Measurements from ENCODE around the gene CFAP299.
"Not testable (repeated sequence)": the region's sequence is repeated elsewhere in the genome, so short reads cannot be mapped to it uniquely, and the experiment has no call there.

The CFAP299 gene

DNA sequence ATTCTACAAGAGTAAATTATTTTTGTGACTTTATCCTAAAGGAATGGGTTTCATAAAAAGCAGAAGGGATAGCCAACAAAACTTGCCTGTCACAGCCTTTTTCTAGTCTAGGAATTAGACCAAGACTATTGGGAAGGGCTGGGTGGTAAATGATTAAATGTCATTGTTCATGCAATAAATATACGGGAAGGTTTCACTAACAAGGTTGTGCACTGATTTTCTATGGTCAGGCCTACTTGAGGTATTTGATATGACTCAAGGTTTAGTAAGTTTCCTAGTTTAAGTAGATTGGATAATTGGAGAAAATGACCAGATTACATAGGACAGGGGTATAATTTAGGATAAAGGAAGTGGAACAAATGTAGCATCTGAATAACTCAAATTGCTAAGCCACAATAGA, 445.9 kb downstream of the CFAP299 start:
- no peak overlapping the region for H3K27ac ChIP-seq
- TF ChIP-seq ZFX (IDR thresholded peaks at IDR 0.05; ENCODE audit: borderline replicate concordance): no peak
- TF ChIP-seq, protein P1, sequence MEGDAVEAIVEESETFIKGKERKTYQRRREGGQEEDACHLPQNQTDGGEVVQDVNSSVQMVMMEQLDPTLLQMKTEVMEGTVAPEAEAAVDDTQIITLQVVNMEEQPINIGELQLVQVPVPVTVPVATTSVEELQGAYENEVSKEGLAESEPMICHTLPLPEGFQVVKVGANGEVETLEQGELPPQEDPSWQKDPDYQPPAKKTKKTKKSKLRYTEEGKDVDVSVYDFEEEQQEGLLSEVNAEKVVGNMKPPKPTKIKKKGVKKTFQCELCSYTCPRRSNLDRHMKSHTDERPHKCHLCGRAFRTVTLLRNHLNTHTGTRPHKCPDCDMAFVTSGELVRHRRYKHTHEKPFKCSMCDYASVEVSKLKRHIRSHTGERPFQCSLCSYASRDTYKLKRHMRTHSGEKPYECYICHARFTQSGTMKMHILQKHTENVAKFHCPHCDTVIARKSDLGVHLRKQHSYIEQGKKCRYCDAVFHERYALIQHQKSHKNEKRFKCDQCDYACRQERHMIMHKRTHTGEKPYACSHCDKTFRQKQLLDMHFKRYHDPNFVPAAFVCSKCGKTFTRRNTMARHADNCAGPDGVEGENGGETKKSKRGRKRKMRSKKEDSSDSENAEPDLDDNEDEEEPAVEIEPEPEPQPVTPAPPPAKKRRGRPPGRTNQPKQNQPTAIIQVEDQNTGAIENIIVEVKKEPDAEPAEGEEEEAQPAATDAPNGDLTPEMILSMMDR (IDR thresholded peaks at IDR 0.05): no peak

DNA sequence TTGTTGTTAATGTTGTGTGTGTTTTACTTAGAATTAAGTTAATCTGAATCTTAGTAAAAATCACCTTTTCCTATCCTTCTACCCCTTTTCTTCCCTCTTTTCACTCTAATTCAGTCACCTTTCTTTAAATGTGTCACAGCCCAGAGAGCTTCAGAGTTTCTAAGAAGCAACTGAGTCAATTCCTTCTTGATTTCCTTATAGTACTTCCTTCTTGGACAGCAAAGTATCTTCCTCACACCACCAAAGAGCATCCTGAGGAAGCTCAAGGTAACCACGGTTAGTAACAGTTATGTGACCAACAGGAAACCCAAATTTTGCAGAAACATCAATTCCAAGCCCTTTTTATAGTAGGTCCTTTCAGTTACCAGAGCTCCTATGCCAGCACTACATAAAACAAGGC, 451.8 kb downstream of the CFAP299 start:
- TF ChIP-seq ZFX (IDR thresholded peaks at IDR 0.05; ENCODE audit: borderline replicate concordance): no peak
- TF ChIP-seq, protein P1 (IDR thresholded peaks at IDR 0.05): no peak
- no peak overlapping the region for H3K27ac ChIP-seq

DNA sequence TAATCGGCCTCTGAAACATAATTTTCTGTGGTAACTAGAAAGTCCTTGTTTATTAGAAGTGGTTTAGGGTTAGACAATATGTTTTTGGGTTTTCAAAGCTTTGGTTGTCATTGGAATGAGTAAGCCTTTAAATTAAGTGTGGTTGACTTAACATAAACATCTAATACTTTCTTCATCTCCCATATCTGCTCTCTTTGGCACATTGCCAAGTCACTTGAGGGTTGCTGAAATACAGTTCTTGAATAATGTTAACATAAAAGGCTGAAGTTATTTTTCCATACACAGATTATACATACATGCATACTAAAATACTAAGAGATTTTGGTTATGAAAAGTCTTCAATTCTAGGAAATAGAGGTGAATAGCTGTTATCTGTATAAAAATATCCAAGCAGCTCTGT, 453.3 kb downstream of the CFAP299 start:
- TF ChIP-seq ZFX (IDR thresholded peaks at IDR 0.05; ENCODE audit: borderline replicate concordance): no peak
- TF ChIP-seq, protein P1 (IDR thresholded peaks at IDR 0.05): no peak
- H3K27ac ChIP-seq: no peak overlapping the region

DNA sequence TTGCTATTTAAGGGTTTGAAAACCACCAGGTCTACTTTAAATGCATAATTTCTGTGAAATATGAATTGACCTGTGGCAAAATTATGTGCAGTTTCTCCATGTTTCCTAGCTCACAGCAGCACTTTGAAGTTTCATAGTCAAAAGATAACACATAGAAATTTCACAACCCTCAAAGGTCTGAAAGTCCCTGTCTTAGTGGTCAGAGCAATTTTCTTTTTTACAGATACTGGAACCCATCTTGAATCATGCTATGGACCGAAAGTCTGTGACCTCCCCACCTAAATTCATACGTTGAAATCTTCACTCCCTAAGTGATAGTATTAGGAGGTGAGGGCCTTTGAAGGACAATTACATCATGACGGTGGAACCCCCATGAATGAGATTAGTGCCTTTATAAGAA, 454.6 kb downstream of the CFAP299 start:
- H3K27ac ChIP-seq: no peak overlapping the region
- TF ChIP-seq, protein P1 (IDR thresholded peaks at IDR 0.05): no peak
- TF ChIP-seq ZFX (IDR thresholded peaks at IDR 0.05; ENCODE audit: borderline replicate concordance): no peak

DNA sequence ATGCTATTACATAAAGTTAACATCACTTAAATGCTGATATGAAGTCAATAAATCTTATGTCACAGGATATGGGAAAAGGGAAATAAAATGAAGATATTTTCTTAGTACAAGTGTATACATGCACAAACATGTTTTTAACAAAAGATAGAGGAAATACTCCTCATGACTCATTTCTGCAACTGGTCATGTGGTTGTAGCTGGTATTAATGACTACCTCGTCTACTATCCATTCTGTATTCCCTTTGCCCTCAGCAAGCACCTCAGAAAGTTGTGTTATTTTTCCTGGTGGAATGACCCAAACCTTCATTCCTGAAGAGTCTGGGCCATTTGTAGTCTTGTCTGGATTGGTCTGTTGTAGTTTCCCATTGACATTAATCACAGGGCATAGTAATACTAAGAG, 458.1 kb downstream of the CFAP299 start:
- H3K27ac ChIP-seq: not testable (repeated sequence)

DNA sequence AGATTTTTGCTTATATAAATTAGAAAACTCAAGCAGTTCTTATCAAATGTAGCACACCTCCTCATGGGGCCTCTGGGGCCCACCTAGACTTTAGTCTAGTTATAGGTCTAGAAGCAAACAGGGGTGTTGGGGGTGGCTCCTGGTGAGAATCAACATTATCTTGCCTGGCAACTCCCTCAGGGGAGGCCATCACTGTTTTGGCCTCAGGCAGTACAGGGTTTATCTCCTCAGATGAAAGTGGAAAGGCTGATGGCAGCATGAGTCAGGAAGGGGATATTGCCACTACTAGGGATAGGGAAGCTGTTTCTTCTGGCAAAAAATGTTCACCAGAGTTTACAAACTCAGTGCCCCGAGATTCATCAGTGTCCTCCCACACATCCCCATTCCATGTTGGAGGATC, 462.6 kb downstream of the CFAP299 start:
- H3K27ac ChIP-seq: no peak overlapping the region

DNA sequence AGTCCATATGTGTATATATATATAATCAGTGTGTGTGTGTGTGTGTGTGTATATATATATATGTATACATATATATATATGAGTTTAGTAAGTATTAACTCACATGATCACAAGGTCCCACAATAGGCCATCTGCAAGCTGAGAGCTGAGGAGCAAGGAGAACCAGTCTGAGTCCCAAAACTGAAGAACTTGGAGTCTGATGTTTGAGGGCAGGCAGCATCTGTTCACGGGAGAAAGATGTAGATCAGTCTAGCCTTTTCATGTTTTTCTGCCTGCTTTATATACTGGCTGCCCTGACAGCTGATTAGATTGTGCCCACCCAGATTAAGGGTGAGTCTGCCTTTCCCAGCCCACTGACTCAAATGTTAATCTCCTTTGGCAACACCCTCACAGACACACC, 465.2 kb downstream of the CFAP299 start:
- H3K27ac ChIP-seq: not testable (repeated sequence)

More for the DNA sequence above, 462.6 kb downstream of the CFAP299 start:
- TF ChIP-seq, protein P1 (IDR thresholded peaks at IDR 0.05): no peak
- TF ChIP-seq ZFX (IDR thresholded peaks at IDR 0.05; ENCODE audit: borderline replicate concordance): no peak

DNA sequence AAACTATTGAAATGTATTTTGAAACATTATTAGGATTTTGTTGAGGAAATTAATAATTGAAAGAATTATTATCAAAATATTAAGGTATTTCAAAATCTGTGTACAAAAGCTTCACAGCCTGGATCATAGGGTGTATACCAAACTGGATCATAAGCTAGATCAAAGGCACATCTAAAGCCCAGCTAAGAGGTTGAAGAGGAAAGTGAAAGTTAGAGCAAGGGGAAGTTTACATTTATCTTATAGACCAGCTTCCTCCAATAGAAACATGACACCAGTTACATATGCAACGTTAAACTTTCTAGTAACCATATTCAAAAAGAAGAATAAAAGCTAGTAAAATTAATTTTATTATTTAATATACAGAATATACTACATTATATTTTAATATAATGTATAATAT, 467.8 kb downstream of the CFAP299 start:
- no peak overlapping the region for H3K27ac ChIP-seq
- TF ChIP-seq, protein P1 (IDR thresholded peaks at IDR 0.05): no peak
- TF ChIP-seq ZFX (IDR thresholded peaks at IDR 0.05; ENCODE audit: borderline replicate concordance): no peak
